B cell (primary cell): ENCODE data around the gene MOB1A. TPM values are rescaled to one million over a fixed set of nuclear protein-coding genes. Genes with fewer than 3 reads are reported as not detected.

Experiments
- ATAC-seq: fragments of 200-7000 bp; cut with Tn5 transposase; one replicate; pipeline ENCODE4 v1.10.0; 2021; ENCODE audit warnings: low read depth, mild to moderate bottlenecking, moderate number of reproducible peaks, moderate library complexity
- CTCF ChIA-PET: fragments of 350-600 bp; sonication (Branson Sonifier 250); formaldehyde crosslinking; loops from one replicate; lab custom pipeline; 2021; ENCODE audit warnings: antibody characterized with exemption, inconsistent platforms; lab: Charles Lee
- POLR2A ChIA-PET: fragments of 350-600 bp; sonication (Branson Sonifier 250); formaldehyde crosslinking; loops from one replicate; lab custom pipeline; 2021; ENCODE audit warnings: antibody characterized with exemption; lab: Charles Lee
- DNase-seq: peaks from one replicate; pipeline ENCODE4 v3.0.0; 2013
- H2AFZ ChIP-seq: 2 replicates; pipeline ENCODE4 v1.6.1; 2012; ENCODE audit warnings: mild to moderate bottlenecking, low read depth, low read length; ENCODE audit not compliant: insufficient read depth, poor library complexity, severe bottlenecking
- H3K27ac ChIP-seq, 2 donors: 1 replicate in 1 of 2; 2 replicates in 1 of 2; pipeline ENCODE4 v1.5.1; 2012 to 2013; ENCODE audit warnings: low read length in 2 of 2, mild to moderate bottlenecking in 2 of 2, moderate library complexity in 1 of 2
- H3K27me3 ChIP-seq, 4 experiments: fragments of 200-600 bp in 1 of 4; sonication (generic) in 1 of 4; replicated peaks in 1 of 4; 1 replicate in 2 of 4; 2 replicates in 2 of 4; pipeline versions ENCODE4 v1.6.1 to v1.7.0; 2013 to 2016; ENCODE audit warnings: low read length in 3 of 4, mild to moderate bottlenecking in 2 of 4, mixed read lengths in 1 of 4, moderate library complexity in 1 of 4; ENCODE audit not compliant: insufficient read depth in 4 of 4, control insufficient read depth in 3 of 4; ENCODE audit errors: control extremely low read depth in 1 of 4
- H3K36me3 ChIP-seq, 2 experiments: replicated peaks in 1 of 2; 1 replicate in 1 of 2; 2 replicates in 1 of 2; pipeline versions ENCODE4 v1.6.1 to v1.7.1; 2013; ENCODE audit warnings: low read length in 1 of 2; ENCODE audit not compliant: insufficient read depth in 2 of 2, control insufficient read depth in 1 of 2; ENCODE audit errors: control extremely low read depth in 1 of 2, extremely low read depth in 1 of 2
- H3K4me1 ChIP-seq, 2 donors: fragments of 200-600 bp in 1 of 2; sonication (generic) in 1 of 2; 1 replicate in 1 of 2; 2 replicates in 1 of 2; pipeline versions ENCODE4 v1.5.1 to v1.6.1; 2013 to 2017; ENCODE audit warnings: low read length in 2 of 2; ENCODE audit not compliant: control insufficient read depth in 2 of 2, insufficient read depth in 2 of 2
- H3K4me2 ChIP-seq: replicated peaks from 2 replicates; pipeline ENCODE3; 2012; ENCODE audit warnings: mild to moderate bottlenecking, low read depth, low read length; ENCODE audit not compliant: poor library complexity, severe bottlenecking
- H3K4me3 ChIP-seq, 5 experiments: fragments of 200-600 bp in 1 of 5; sonication (generic) in 1 of 5; 1 replicate in 3 of 5; 2 replicates in 2 of 5; pipeline versions ENCODE4 v1.5.1 to v1.7.0; 2011 to 2016; ENCODE audit warnings: low read length in 4 of 5, mild to moderate bottlenecking in 4 of 5, low read depth in 2 of 5, control low read depth in 1 of 5, moderate library complexity in 1 of 5; ENCODE audit not compliant: insufficient read depth in 1 of 5; ENCODE audit errors: control extremely low read depth in 1 of 5, extremely low read depth in 1 of 5
- H3K79me2 ChIP-seq: fragments of 200-600 bp; sonication (generic); one replicate; pipeline ENCODE4 v1.6.0; 2016; ENCODE audit warnings: low read length; ENCODE audit not compliant: control insufficient read depth, insufficient read depth
- H3K9ac ChIP-seq: fragments of 200-600 bp; sonication (generic); 2 replicates; pipeline ENCODE4 v1.6.1; 2017; ENCODE audit warnings: mild to moderate bottlenecking, low read length, moderate library complexity
- H3K9me3 ChIP-seq, 3 donors: one replicate each; pipeline versions ENCODE4 v1.6.1 to v1.7.1; 2013; ENCODE audit warnings: low read length in 2 of 3; ENCODE audit not compliant: control insufficient read depth in 2 of 3, insufficient read depth in 1 of 3; ENCODE audit errors: control extremely low read depth in 1 of 3
- H4K20me1 ChIP-seq: 2 replicates; pipeline ENCODE4 v1.6.0; 2012; ENCODE audit warnings: mild to moderate bottlenecking, low read length; ENCODE audit not compliant: insufficient read depth, control insufficient read depth, poor library complexity, severe bottlenecking
- H3K27ac Mint-ChIP-seq: one replicate; pipeline ENCODE4 v1.8.0; 2021; ENCODE audit warnings: mixed read lengths
- H3K27me3 Mint-ChIP-seq: one replicate; pipeline ENCODE4 v1.8.0; 2021; ENCODE audit warnings: mixed read lengths
- H3K4me1 Mint-ChIP-seq: one replicate; pipeline ENCODE4 v1.8.0; 2021; ENCODE audit warnings: mixed read lengths
- H3K4me3 Mint-ChIP-seq: one replicate; pipeline ENCODE4 v1.8.0; 2021; ENCODE audit warnings: mixed read lengths
- H3K9me3 Mint-ChIP-seq: one replicate; pipeline ENCODE4 v1.8.0; 2022; ENCODE audit warnings: mixed read lengths; ENCODE audit not compliant: insufficient read depth
- CTCF ChIP-seq: fragments of 200-600 bp; IDR thresholded peaks from one replicate; pipeline ENCODE4 v1.8.0; 2022; ENCODE audit warnings: antibody characterized with exemption, mild to moderate bottlenecking
- EZH2 ChIP-seq: IDR thresholded peaks from 2 replicates; pipeline ENCODE4 v1.6.1; 2012; ENCODE audit warnings: borderline replicate concordance, low read depth, mild to moderate bottlenecking, moderate library complexity, low read length; ENCODE audit not compliant: insufficient read depth, poor library complexity, severe bottlenecking
- WGBS: methylation state at CpG from one replicate; pipeline ENCODE4 v1.1.5; 2013; ENCODE audit warnings: missing lambda C conversion rate; ENCODE audit not compliant: insufficient coverage; 5-methylcytosine and 5-hydroxymethylcytosine counted together
- intact Hi-C: fragments of 100-400 bp; cut with micrococcal nuclease; formaldehyde crosslinking; loops from one replicate; pipeline ENCODE4 v1.10.0; 2022
- polyA plus RNA-seq: library from polyadenylated mRNA; depleted of rRNA; stranded (reverse); fragments of >200 nt; gene quantifications from 2 replicates; pipeline ENCODE4 v1.2.3, GENCODE V29; 2012
- total RNA-seq, 2 donors: library from RNA; stranded (reverse); fragments of 120-200 nt in 1 of 2; gene quantifications; 1 replicate in 1 of 2; 2 replicates in 1 of 2; pipeline versions ENCODE4 v1.2.3 to v1.2.4, GENCODE V29; 2013 to 2022

Gene MOB1A
- total and polyA plus RNA-seq, 2 donors (not counting 1 experiment from before 2014, with no cell fraction given), result 43.3 to 219 TPM

- POLR2A ChIA-PET, result interaction anchor here (1.0 to 6.5 kb wide), 10 partner anchors 21 to 441 kb away, joined by 3 to 120 read pairs (median 6); partner anchors contain the start of genes MTHFD2 and TPRKB
- peaks cover 58% of the 10 kb centered on the region for H4K20me1 ChIP-seq
- Mint-ChIP-seq H3K27ac (peak overlapping the region; percentile 99), H3K4me1 (peaks cover 53% of the 10 kb centered on the region), H3K4me3 (peak overlapping the region; percentile 86), H3K9me3 (no peaks in the 10 kb centered on the region), H3K27me3 (no peaks in the 10 kb centered on the region)
- no peak overlapping the region for H2AFZ ChIP-seq
- H3K27me3 ChIP-seq, result no peaks in the 10 kb centered on the region
- peaks cover 62% of the 10 kb centered on the region for H3K79me2 ChIP-seq
- CTCF ChIA-PET, result interaction anchor here (0.8 to 6.7 kb wide), 12 partner anchors 8 to 351 kb away, joined by 3 to 132 read pairs (median 8); partner anchors contain the start of genes BOLA3 and MTHFD2
- peaks cover 57 to 68% of the 10 kb centered on the region in 2 donors for H3K4me1 ChIP-seq
- peak overlapping the region; percentile 97 to 99 for H3K27ac ChIP-seq
- no peaks in the 10 kb centered on the region for H3K36me3 ChIP-seq
- peak overlapping the region; percentile 98 for H3K9ac ChIP-seq
- no peak for ATAC-seq
- H3K4me2 ChIP-seq, result peak overlapping the region; percentile 82
- H3K9me3 ChIP-seq, result peaks cover 0 to 13% (median 0%) of the 10 kb centered on the region in 3 donors
- no peak for DNase-seq
- H3K4me3 ChIP-seq, result peak overlapping the region; percentile 73 to 95 (median 82)
- intact Hi-C loops, result loop anchor here (1.0 to 5.0 kb wide), 10 partner anchors 9 to 280 kb away; partner anchors contain the start of genes DGUOK, INO80B and WBP1
- no peak for TF ChIP-seq CTCF
- no peak for TF ChIP-seq EZH2
These were observed 983 bp downstream of the MOB1A start for GRCh38 chr2:74177696-74178095.

DNA sequence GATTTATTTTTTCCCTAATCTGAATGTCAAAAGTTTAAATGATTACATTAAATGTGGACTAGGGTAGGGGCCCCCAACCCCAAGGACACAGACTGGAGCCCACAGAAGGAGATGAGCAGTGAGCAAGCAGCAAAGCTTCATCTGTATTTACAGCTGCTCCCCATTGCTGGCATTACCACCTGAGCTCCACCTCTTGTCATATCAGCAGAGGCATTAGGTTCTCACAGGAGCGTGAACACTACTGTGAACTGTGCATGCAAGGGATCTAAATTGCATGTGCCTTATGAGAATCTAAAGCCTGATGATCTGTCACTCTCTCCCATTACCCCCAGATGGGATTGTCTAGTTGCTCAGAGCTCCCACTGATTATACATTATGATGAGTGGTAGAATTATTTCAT, 3.8 kb downstream of the MOB1A start:
- H3K27ac ChIP-seq, result peak overlapping the region in 1 of 2 donors; percentile 62
- H2AFZ ChIP-seq, result no peak overlapping the region
- peaks cover 1 to 19% of the 10 kb centered on the region in 2 experiments for H3K36me3 ChIP-seq
- TF ChIP-seq CTCF (no peak), EZH2 (no peak)
- peak overlapping the region; percentile 82 for H3K4me2 ChIP-seq
- intact Hi-C loops, result loop anchor here (5.0 kb wide), 3 partner anchors 37 to 282 kb away; partner anchors contain the start of genes INO80B and WBP1
- Mint-ChIP-seq H3K27ac (no peak overlapping the region), H3K4me1 (peaks cover 45% of the 10 kb centered on the region), H3K9me3 (no peaks in the 10 kb centered on the region), H3K27me3 (no peaks in the 10 kb centered on the region), H3K4me3 (peak overlapping the region; percentile 59)
- H3K9me3 ChIP-seq, result peaks cover 0 to 13% (median 0%) of the 10 kb centered on the region in 3 donors
- peaks cover 47 to 50% of the 10 kb centered on the region in 2 donors for H3K4me1 ChIP-seq
- DNase-seq (no peak), ATAC-seq (no peak)
- H3K9ac ChIP-seq, result no peak overlapping the region
- H3K27me3 ChIP-seq, result no peaks in the 10 kb centered on the region
- no peak overlapping the region for H3K4me3 ChIP-seq
- no CpG with 5 or more reads among the region's 1 CpG for WGBS
- POLR2A ChIA-PET, result no interaction called here
- H3K79me2 ChIP-seq, result peaks cover 88% of the 10 kb centered on the region
- H4K20me1 ChIP-seq, result peaks cover 83% of the 10 kb centered on the region
- CTCF ChIA-PET, result interaction anchor here (1.7 kb wide), 1 partner anchor 24 kb away, joined by 10 read pairs; the partner anchor contains the start of gene MTHFD2
